Ascending aorta (tissue), 2 donors: ENCODE results near the gene CGB2. TPM values are rescaled to one million over a fixed set of nuclear protein-coding genes. Genes with fewer than 3 reads are reported as not detected.

Experiments
- DNase-seq, 2 donors: peaks; one replicate each; pipeline ENCODE4 v3.0.0-alpha.2; 2019; ENCODE audit warnings: low spot score in 2 of 2
- H3K27ac ChIP-seq, 2 donors: fragments of 200-600 bp; sonication (generic); one replicate each; pipeline ENCODE4 v1.5.1; 2016 to 2017; ENCODE audit warnings: mild to moderate bottlenecking in 1 of 2
- H3K27me3 ChIP-seq: fragments of 200-600 bp; sonication (generic); one replicate; pipeline ENCODE4 v1.5.1; 2017
- H3K36me3 ChIP-seq, 2 donors: fragments of 200-600 bp; sonication (generic); one replicate each; pipeline ENCODE4 v1.5.1; 2016
- H3K4me1 ChIP-seq, 2 donors: fragments of 200-600 bp; sonication (generic); one replicate each; pipeline ENCODE4 v1.5.1; 2016 to 2017; ENCODE audit warnings: mild to moderate bottlenecking in 1 of 2
- H3K4me3 ChIP-seq, 2 donors: fragments of 200-600 bp; sonication (generic); one replicate each; pipeline ENCODE4 v1.5.1; 2016 to 2017; ENCODE audit warnings: mild to moderate bottlenecking in 1 of 2
- H3K9me3 ChIP-seq, 2 donors: fragments of 200-600 bp; sonication (generic); one replicate each; pipeline ENCODE4 v1.5.1; 2016
- intact Hi-C: fragments of 100-400 bp; cut with DNase I; formaldehyde crosslinking; loops from one replicate; pipeline ENCODE4 v1.15.1; 2023
- total RNA-seq: library from RNA; depleted of rRNA; stranded (reverse); fragments of >200 nt; gene quantifications from one replicate; pipeline ENCODE4 v1.1.0, GENCODE V29; 2016
- TF ChIP-seq, protein P1 (sequence below), 3 experiments: fragments of 200-600 bp in 2 of 3; fragments of 450-650 bp in 1 of 3; sonication (generic) in 2 of 3; IDR thresholded peaks; one replicate each; pipeline ENCODE4 v1.5.1; 2016 to 2019; ENCODE audit warnings: antibody characterized with exemption in 3 of 3, mild to moderate bottlenecking in 1 of 3, moderate library complexity in 1 of 3

CGB2 gene
- total RNA-seq, 1 donor from 2014 or later = not detected

GRCh38 chr19:48988286-48988685 is 43.4 kb upstream of the CGB2 start:
- TF ChIP-seq, protein P1, sequence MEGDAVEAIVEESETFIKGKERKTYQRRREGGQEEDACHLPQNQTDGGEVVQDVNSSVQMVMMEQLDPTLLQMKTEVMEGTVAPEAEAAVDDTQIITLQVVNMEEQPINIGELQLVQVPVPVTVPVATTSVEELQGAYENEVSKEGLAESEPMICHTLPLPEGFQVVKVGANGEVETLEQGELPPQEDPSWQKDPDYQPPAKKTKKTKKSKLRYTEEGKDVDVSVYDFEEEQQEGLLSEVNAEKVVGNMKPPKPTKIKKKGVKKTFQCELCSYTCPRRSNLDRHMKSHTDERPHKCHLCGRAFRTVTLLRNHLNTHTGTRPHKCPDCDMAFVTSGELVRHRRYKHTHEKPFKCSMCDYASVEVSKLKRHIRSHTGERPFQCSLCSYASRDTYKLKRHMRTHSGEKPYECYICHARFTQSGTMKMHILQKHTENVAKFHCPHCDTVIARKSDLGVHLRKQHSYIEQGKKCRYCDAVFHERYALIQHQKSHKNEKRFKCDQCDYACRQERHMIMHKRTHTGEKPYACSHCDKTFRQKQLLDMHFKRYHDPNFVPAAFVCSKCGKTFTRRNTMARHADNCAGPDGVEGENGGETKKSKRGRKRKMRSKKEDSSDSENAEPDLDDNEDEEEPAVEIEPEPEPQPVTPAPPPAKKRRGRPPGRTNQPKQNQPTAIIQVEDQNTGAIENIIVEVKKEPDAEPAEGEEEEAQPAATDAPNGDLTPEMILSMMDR (IDR thresholded peaks at IDR 0.05) = no peak
- H3K36me3 ChIP-seq = peaks cover 46 to 62% of the 10 kb centered on the region in 2 donors

DNA sequence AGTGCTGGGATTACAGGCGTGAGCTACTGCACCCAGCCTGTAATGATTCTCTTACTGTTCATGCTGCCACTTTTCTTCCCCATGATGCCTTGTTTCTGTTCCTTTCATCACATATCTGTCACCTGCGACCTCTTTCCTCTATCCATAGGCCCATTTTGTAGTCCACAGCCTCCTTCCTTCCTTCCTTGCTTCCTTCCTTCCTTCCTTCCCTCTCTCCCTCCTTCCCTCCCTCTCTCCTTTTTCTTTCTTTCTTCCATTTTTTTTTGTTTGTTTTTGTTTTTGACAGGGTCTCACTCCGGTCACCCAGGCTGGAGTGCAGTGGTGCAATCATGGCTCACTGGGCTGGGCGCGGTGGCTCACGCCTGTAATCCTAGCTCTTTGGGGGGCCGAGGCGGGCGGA is 42.8 kb upstream of the CGB2 start:
- DNase-seq = no peak
- Histone ChIP-seq H3K4me1 (peaks cover 14 to 18% of the 10 kb centered on the region in 2 donors), H3K27ac (no peak overlapping the region), H3K27me3 (no peaks in the 10 kb centered on the region), H3K36me3 (peaks cover 44 to 56% of the 10 kb centered on the region in 2 donors), H3K9me3 (no peaks in the 10 kb centered on the region), H3K4me3 (no peak overlapping the region)
- TF ChIP-seq, protein P1 (IDR thresholded peaks at IDR 0.05) = no peak
- intact Hi-C loops = no loop called here

More at GRCh38 chr19:48988286-48988685, 43.4 kb upstream of the CGB2 start:
- Histone ChIP-seq H3K27ac (no peak overlapping the region), H3K9me3 (no peaks in the 10 kb centered on the region), H3K4me1 (peaks cover 14 to 18% of the 10 kb centered on the region in 2 donors), H3K4me3 (no peak overlapping the region), H3K27me3 (no peaks in the 10 kb centered on the region)
- no peak for DNase-seq
- intact Hi-C loops = no loop called here

GRCh38 chr19:48989701-48990291 is 41.9 kb upstream of the CGB2 start:
- TF ChIP-seq, protein P1 (IDR thresholded peaks at IDR 0.05) = no peak
- Histone ChIP-seq H3K9me3 (no peaks in the 10 kb centered on the region), H3K4me3 (no peak overlapping the region), H3K27me3 (no peaks in the 10 kb centered on the region), H3K27ac (peak overlapping the region; percentile 24 to 94), H3K36me3 (peaks cover 34 to 46% of the 10 kb centered on the region in 2 donors), H3K4me1 (peaks cover 21 to 25% of the 10 kb centered on the region in 2 donors)
- intact Hi-C loops = loop anchor here (5.0 kb wide), 1 partner anchor 158 kb away; no protein-coding TSS in a partner anchor
- DNase-seq = no peak

DNA sequence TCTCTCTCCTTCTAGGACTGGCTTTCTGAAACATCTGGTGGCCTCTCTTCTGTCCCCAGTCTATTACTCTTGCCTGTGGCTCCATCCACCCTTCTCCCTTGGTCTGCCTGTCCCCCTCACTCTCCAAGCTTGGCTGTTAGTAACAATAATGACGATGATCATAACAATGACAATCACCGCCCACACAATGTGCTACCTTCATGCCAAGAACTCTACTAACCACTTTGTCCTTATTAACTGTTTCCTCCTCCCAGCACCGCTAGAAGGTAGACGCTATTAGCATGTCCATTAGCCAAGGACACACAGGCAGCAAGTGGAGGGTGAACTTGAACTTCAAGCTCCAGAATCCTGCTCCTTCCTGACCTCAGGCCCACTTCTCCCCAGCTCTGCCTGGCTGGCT is 41.3 kb upstream of the CGB2 start:
- peaks cover 28 to 40% of the 10 kb centered on the region in 2 donors for H3K36me3 ChIP-seq

GRCh38 chr19:48991011-48991609 is 40.6 kb upstream of the CGB2 start:
- peak overlapping the region in 1 of 2 donors; percentile 94 for H3K27ac ChIP-seq
- no peaks in the 10 kb centered on the region for H3K9me3 ChIP-seq
- H3K4me1 ChIP-seq = peaks cover 21 to 26% of the 10 kb centered on the region in 2 donors
- TF ChIP-seq, protein P1 (IDR thresholded peaks at IDR 0.05) = no peak
- intact Hi-C loops = loop anchor here (5.0 kb wide), 1 partner anchor 156 kb away; no protein-coding TSS in a partner anchor
- no peaks in the 10 kb centered on the region for H3K27me3 ChIP-seq
- peak overlapping the region; percentile 58 to 81 for H3K4me3 ChIP-seq
- peaks cover 21 to 34% of the 10 kb centered on the region in 2 donors for H3K36me3 ChIP-seq
- no peak for DNase-seq

More for the DNA sequence above, 41.3 kb upstream of the CGB2 start:
- no peak for DNase-seq
- TF ChIP-seq, protein P1 (IDR thresholded peaks at IDR 0.05) = no peak
- intact Hi-C loops = loop anchor here (5.0 kb wide), 1 partner anchor 157 kb away; no protein-coding TSS in a partner anchor
- Histone ChIP-seq H3K27ac (peak overlapping the region; percentile 24 to 94), H3K4me1 (peaks cover 21 to 26% of the 10 kb centered on the region in 2 donors), H3K4me3 (no peak overlapping the region), H3K9me3 (no peaks in the 10 kb centered on the region), H3K27me3 (no peaks in the 10 kb centered on the region)
